CD1c-positive myeloid dendritic cell (primary cell): ENCODE measurements around the gene ANO6.
"Not testable (repeated sequence)": the region's sequence is repeated elsewhere in the genome, so short reads cannot be mapped to it uniquely, and the experiment has no call there.

ENCODE experiments used
- DNase-seq: peaks from one replicate; pipeline ENCODE4 v3.0.0-alpha.2; 2016; ENCODE audit errors: extremely low spot score

The ANO6 gene

GRCh38 chr12:45304514-45305178 lies 88.8 kb downstream of the ANO6 start:
- no peak for DNase-seq

- no peak for DNase-seq
Observed at GRCh38 chr12:45305907-45306306, 90.0 kb downstream of the ANO6 start.

GRCh38 chr12:45309836-45310626 lies 94.1 kb downstream of the ANO6 start:
- DNase-seq: no peak

GRCh38 chr12:45310627-45310968 lies 94.7 kb downstream of the ANO6 start:
- DNase-seq: no peak

GRCh38 chr12:45312012-45312411 lies 96.1 kb downstream of the ANO6 start:
- no peak for DNase-seq

GRCh38 chr12:45314770-45315169 lies 98.9 kb downstream of the ANO6 start:
- no peak for DNase-seq

GRCh38 chr12:45315462-45315861 lies 99.6 kb downstream of the ANO6 start:
- no peak for DNase-seq

GRCh38 chr12:45317261-45317660 lies 101.4 kb downstream of the ANO6 start:
- not testable (repeated sequence) for DNase-seq

GRCh38 chr12:45322810-45323209 lies 106.9 kb downstream of the ANO6 start:
- DNase-seq: no peak

- DNase-seq: no peak
Observed at GRCh38 chr12:45324391-45324790, 108.5 kb downstream of the ANO6 start.

- DNase-seq: no peak
Observed at GRCh38 chr12:45326358-45326975, 110.6 kb downstream of the ANO6 start.

GRCh38 chr12:45327823-45328383 lies 112.0 kb downstream of the ANO6 start:
- DNase-seq: no peak

GRCh38 chr12:45329238-45329637 lies 113.3 kb downstream of the ANO6 start:
- DNase-seq: no peak

GRCh38 chr12:45329702-45330101 lies 113.8 kb downstream of the ANO6 start:
- no peak for DNase-seq

GRCh38 chr12:45331552-45331951 lies 115.7 kb downstream of the ANO6 start:
- no peak for DNase-seq

- no peak for DNase-seq
Observed at GRCh38 chr12:45334396-45334795, 118.5 kb downstream of the ANO6 start.

- DNase-seq: no peak
Observed at GRCh38 chr12:45336331-45336730, 120.4 kb downstream of the ANO6 start.

- no peak for DNase-seq
Observed at GRCh38 chr12:45336762-45337596, 121.1 kb downstream of the ANO6 start.

- no peak for DNase-seq
Observed at GRCh38 chr12:45337835-45338234, 121.9 kb downstream of the ANO6 start.

- DNase-seq: no peak
Observed at GRCh38 chr12:45338272-45338671, 122.4 kb downstream of the ANO6 start.

GRCh38 chr12:45339035-45339434 lies 123.1 kb downstream of the ANO6 start:
- no peak for DNase-seq

GRCh38 chr12:45342171-45342570 lies 126.3 kb downstream of the ANO6 start:
- no peak for DNase-seq
